OCI-LY7 (cell line): ENCODE results near the gene COL15A1.

Source experiments
- CTCF ChIP-seq: fragments of 200-600 bp; sonication (generic); conservative IDR thresholded peaks from 2 replicates; pipeline ENCODE4 v1.5.1; 2014; ENCODE audit warnings: mild to moderate bottlenecking, antibody characterized with exemption, low read length, moderate library complexity, mixed read lengths
- EZH2phosphoT487 ChIP-seq: fragments of 200-600 bp; sonication (generic); IDR thresholded peaks from 2 replicates; pipeline ENCODE4 v1.6.1; 2018; ENCODE audit warnings: low read depth, borderline replicate concordance, mild to moderate bottlenecking, mixed run types, antibody characterized with exemption, low read length, moderate library complexity, mixed read lengths

GRCh38 chr9:98944057-98944733, 488 bp downstream of the COL15A1 start:
- no peak for TF ChIP-seq CTCF
- TF ChIP-seq EZH2phosphoT487: no peak
